HEK293T (cell line): ENCODE measurements around the gene RPL34.

ENCODE experiments used
- ARNT ChIP-seq: fragments of 450-650 bp; IDR thresholded peaks from 2 replicates; pipeline ENCODE4 v1.6.1; 2017; ENCODE audit warnings: mild to moderate bottlenecking
- BHLHE40 ChIP-seq: fragments of 450-650 bp; IDR thresholded peaks from 2 replicates; pipeline ENCODE4 v1.6.1; 2016; ENCODE audit warnings: mild to moderate bottlenecking, moderate library complexity, borderline replicate concordance
- CTBP1 ChIP-seq: fragments of 450-650 bp; IDR thresholded peaks from 2 replicates; pipeline ENCODE4 v1.6.1; 2016; ENCODE audit warnings: borderline replicate concordance
- FOXA1 ChIP-seq: fragments of 450-650 bp; IDR thresholded peaks from 2 replicates; pipeline ENCODE4 v1.6.1; 2016; ENCODE audit warnings: mild to moderate bottlenecking
- FOXM1 ChIP-seq: fragments of 450-650 bp; IDR thresholded peaks from 2 replicates; pipeline ENCODE4 v1.6.1; 2017; ENCODE audit warnings: mild to moderate bottlenecking, borderline replicate concordance

DNA sequence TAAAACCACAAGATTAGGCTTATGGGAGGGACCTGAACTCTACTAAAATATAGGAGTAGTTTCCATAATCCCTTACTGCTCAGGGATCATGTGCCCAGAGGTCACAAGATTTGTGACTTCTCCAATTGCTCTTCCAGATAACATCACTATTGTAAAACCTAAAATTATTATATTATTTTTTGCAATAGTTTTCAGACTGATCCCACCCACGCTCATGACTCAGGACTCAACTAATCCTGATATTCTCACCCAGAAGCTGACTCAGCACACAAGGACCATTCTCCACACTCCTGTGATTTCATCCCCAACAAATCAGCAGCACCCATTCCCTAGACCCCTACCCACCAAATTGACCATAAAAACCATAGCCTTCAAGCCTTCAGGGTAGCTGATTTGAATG, 24.0 kb upstream of the RPL34 start:
- no peak for TF ChIP-seq FOXM1
- TF ChIP-seq ARNT: no peak
- TF ChIP-seq BHLHE40: no peak
- no peak for TF ChIP-seq CTBP1
- TF ChIP-seq FOXA1: no peak
